CD8-positive, alpha-beta memory T cell (primary cell): Measurements from ENCODE around the gene RBM18. TPM values are rescaled to one million over a fixed set of nuclear protein-coding genes. Genes with fewer than 3 reads are reported as not detected.

Experiments
- CTCF ChIA-PET: fragments of 350-600 bp; sonication (Branson Sonifier 250); formaldehyde crosslinking; loops from one replicate; lab custom pipeline; 2021; ENCODE audit warnings: antibody characterized with exemption; lab: Charles Lee
- POLR2A ChIA-PET: fragments of 350-600 bp; sonication (Branson Sonifier 250); formaldehyde crosslinking; loops from one replicate; lab custom pipeline; 2021; ENCODE audit warnings: antibody characterized with exemption; lab: Charles Lee
- DNase-seq, 5 donors: peaks; one replicate each; pipeline versions ENCODE4 v3.0.0 to v3.0.0-alpha.2; 2020 to 2022; ENCODE audit warnings: mixed read lengths in 1 of 5
- H3K27ac ChIP-seq: one replicate; pipeline ENCODE4 v1.7.0; 2013; ENCODE audit warnings: low read depth, mild to moderate bottlenecking, low read length, moderate library complexity
- H3K27me3 ChIP-seq: 2 replicates; pipeline ENCODE4 v1.7.0; 2013; ENCODE audit warnings: low read length, mild to moderate bottlenecking; ENCODE audit not compliant: insufficient read depth, poor library complexity, severe bottlenecking
- H3K36me3 ChIP-seq: 2 replicates; pipeline ENCODE4 v1.7.0; 2013; ENCODE audit warnings: mild to moderate bottlenecking, low read length, moderate library complexity; ENCODE audit not compliant: insufficient read depth
- H3K4me1 ChIP-seq: 2 replicates; pipeline ENCODE4 v1.7.0; 2013; ENCODE audit warnings: mild to moderate bottlenecking, low read length, moderate library complexity; ENCODE audit not compliant: insufficient read depth
- H3K4me3 ChIP-seq: 2 replicates; pipeline ENCODE4 v1.7.0; 2013; ENCODE audit warnings: mild to moderate bottlenecking, low read length
- H3K9me3 ChIP-seq: 2 replicates; pipeline ENCODE4 v1.7.0; 2013; ENCODE audit warnings: mild to moderate bottlenecking, low read length
- H3K27ac Mint-ChIP-seq, 8 donors: one replicate each; pipeline ENCODE4 v1.8.0; 2020 to 2021; ENCODE audit warnings: mixed read lengths in 8 of 8, mild to moderate bottlenecking in 6 of 8, inconsistent platforms in 3 of 8, moderate library complexity in 3 of 8
- H3K27me3 Mint-ChIP-seq, 2 donors: one replicate each; pipeline ENCODE4 v1.8.0; 2020 to 2021; ENCODE audit warnings: mixed read lengths in 2 of 2, mild to moderate bottlenecking in 1 of 2, moderate library complexity in 1 of 2
- H3K36me3 Mint-ChIP-seq, 3 donors: one replicate each; pipeline ENCODE4 v1.8.0; 2020 to 2021; ENCODE audit warnings: mixed read lengths in 3 of 3, inconsistent platforms in 1 of 3, mild to moderate bottlenecking in 1 of 3
- H3K4me1 Mint-ChIP-seq, 3 donors: one replicate each; pipeline ENCODE4 v1.8.0; 2020 to 2021; ENCODE audit warnings: mixed read lengths in 3 of 3, inconsistent platforms in 1 of 3, mild to moderate bottlenecking in 1 of 3
- H3K4me3 Mint-ChIP-seq, 7 donors: one replicate each; pipeline ENCODE4 v1.8.0; 2020 to 2021; ENCODE audit warnings: mixed read lengths in 7 of 7, mild to moderate bottlenecking in 6 of 7, moderate library complexity in 4 of 7, inconsistent platforms in 2 of 7
- H3K9me3 Mint-ChIP-seq, 5 donors: one replicate each; pipeline ENCODE4 v1.8.0; 2020 to 2022; ENCODE audit warnings: mixed read lengths in 5 of 5, mild to moderate bottlenecking in 3 of 5, moderate library complexity in 2 of 5, inconsistent platforms in 1 of 5
- polyA plus RNA-seq: library from polyadenylated mRNA; unstranded; fragments of 300-500 nt; fragmentation: Illumina TruSeq; gene quantifications from one replicate; pipeline ENCODE4 v1.2.3, GENCODE V29; 2021
- total RNA-seq, 2 experiments: library from RNA; stranded (reverse); gene quantifications; one replicate each; pipeline ENCODE4 v1.2.3, GENCODE V29; 2021

The RBM18 gene
- total and polyA plus RNA-seq, 3 experiments from 2014 or later, result 26.2 to 37.4 (median 36.6) TPM

DNA sequence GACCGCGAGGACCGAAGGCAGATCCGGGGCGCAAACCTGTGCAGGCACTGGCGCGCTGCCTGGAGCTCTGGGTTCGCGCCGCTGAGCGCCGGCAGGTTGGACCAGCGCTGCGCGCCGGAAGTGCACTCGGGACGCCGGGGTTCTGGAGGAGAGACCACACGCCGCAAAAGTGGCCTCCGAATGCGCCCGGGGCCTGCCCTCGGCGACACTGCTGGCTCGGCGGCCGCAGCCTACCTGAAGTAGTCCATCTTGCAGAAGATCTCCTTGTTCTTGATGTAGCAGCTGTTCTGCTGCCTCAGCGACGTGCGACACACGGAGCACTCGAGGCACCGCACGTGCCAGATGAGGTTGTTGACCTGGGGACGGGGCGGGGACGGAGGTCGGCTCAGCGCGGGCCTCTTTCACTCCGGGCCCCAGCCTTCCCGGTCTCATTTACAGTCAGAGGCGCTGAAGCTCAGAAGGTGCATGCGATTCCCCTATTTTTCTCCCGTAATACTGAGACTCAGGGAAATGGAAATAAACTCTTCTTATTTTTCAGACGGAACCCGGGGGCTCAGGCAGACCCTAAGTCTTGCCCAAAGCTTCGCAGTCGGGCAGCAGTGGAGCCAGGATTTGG is 38.4 kb downstream of the RBM18 start:
- H3K36me3 Mint-ChIP-seq, result no peaks in the 10 kb centered on the region
- H3K36me3 ChIP-seq, result no peaks in the 10 kb centered on the region
- peaks cover 52 to 61% of the 10 kb centered on the region in 2 donors for H3K27me3 Mint-ChIP-seq
- H3K4me1 ChIP-seq, result no peaks in the 10 kb centered on the region
- peak overlapping the region in 2 of 7 donors; percentile 28 for H3K4me3 Mint-ChIP-seq
- ChIA-PET CTCF (no interaction called here), POLR2A (no interaction called here)
- H3K27me3 ChIP-seq, result peaks cover 28% of the 10 kb centered on the region
- no peak overlapping the region for H3K27ac ChIP-seq
- peaks cover 12 to 17% (median 14%) of the 10 kb centered on the region in 3 donors for H3K4me1 Mint-ChIP-seq
- no peaks in the 10 kb centered on the region for H3K9me3 ChIP-seq
- DNase-seq, result no peak
- H3K9me3 Mint-ChIP-seq, result no peaks in the 10 kb centered on the region
- H3K27ac Mint-ChIP-seq, result peak overlapping the region in 1 of 8 donors; percentile 26
- no peak overlapping the region for H3K4me3 ChIP-seq

DNA sequence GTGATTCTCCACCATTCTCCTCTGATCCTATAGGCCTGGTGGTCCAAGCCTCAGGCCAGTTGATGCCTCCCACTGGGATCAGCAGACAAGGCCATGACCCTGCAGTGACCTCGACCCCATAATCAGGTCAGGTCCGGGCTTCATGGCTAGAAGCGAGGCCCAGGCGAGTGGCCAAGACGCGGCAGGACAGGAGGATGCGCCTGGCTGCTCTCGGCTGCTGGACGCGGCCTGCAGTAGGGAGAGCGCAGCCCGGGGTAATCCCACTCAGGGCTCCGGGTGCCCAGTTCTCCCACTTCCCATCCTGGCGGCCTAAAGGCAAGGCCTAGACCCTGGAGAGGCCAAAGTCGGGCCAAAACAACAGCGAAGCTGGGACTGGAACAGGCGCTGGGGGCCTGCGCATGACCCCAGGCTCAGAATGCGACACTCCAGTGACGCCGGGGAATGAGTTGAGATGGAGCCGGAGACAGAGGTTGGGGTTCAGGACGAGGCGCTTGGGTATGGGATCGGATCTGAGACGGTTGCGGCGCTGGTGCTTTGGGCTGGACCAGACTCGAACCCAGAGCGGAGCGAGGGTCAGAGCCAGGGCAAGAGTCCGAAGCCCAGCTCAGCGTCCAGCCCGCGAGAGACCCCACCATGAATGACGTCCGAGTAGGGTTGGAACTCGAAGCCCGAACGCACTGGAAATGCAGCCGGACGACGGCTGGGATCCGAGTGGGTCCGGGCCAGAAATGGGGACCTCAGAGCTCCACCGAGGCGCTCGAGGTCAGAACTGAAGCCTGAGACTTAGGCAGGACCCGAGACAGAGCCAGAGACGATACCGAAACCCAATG is 39.1 kb downstream of the RBM18 start:
- no peak overlapping the region for H3K27ac Mint-ChIP-seq
- Histone ChIP-seq H3K4me1 (no peaks in the 10 kb centered on the region), H3K36me3 (no peaks in the 10 kb centered on the region), H3K9me3 (no peaks in the 10 kb centered on the region), H3K27me3 (peaks cover 32% of the 10 kb centered on the region), H3K27ac (no peak overlapping the region), H3K4me3 (no peak overlapping the region)
- no peaks in the 10 kb centered on the region for H3K9me3 Mint-ChIP-seq
- DNase-seq, result no peak
- peaks cover 12 to 21% (median 14%) of the 10 kb centered on the region in 3 donors for H3K4me1 Mint-ChIP-seq
- ChIA-PET CTCF (no interaction called here), POLR2A (no interaction called here)
- H3K36me3 Mint-ChIP-seq, result no peaks in the 10 kb centered on the region
- peaks cover 57 to 65% of the 10 kb centered on the region in 2 donors for H3K27me3 Mint-ChIP-seq
- peak overlapping the region in 4 of 7 donors; percentile 8 to 67 (median 20) for H3K4me3 Mint-ChIP-seq

DNA sequence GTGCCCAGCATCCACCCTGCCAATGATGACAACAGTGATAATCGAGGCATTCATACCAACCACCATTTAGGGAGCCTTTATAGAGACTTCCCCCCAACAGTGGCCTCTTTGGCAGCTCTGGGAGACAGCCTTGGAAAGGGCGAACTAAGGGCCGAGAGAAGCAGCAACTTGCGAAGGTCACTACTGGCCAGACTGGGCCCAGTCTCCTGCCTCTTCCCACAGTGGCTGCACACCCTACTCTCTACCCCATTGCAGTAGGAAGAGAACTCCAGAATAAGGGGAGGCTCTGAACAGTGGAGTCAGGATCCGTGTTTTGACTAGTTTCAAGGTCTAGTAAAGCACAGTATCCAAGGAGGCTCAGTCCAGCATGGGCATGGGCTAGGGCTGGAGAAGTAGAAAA is 41.2 kb downstream of the RBM18 start:
- Histone ChIP-seq H3K36me3 (no peaks in the 10 kb centered on the region), H3K27me3 (peaks cover 26% of the 10 kb centered on the region), H3K27ac (no peak overlapping the region), H3K4me1 (peaks cover 4% of the 10 kb centered on the region), H3K9me3 (no peaks in the 10 kb centered on the region), H3K4me3 (no peak overlapping the region)
- no peak for DNase-seq
- ChIA-PET POLR2A (no interaction called here), CTCF (no interaction called here)
- Mint-ChIP-seq H3K27ac (no peak overlapping the region), H3K27me3 (peaks cover 69 to 82% of the 10 kb centered on the region in 2 donors), H3K9me3 (no peaks in the 10 kb centered on the region), H3K36me3 (no peaks in the 10 kb centered on the region), H3K4me1 (peaks cover 21 to 40% (median 26%) of the 10 kb centered on the region in 3 donors), H3K4me3 (no peak overlapping the region)

DNA sequence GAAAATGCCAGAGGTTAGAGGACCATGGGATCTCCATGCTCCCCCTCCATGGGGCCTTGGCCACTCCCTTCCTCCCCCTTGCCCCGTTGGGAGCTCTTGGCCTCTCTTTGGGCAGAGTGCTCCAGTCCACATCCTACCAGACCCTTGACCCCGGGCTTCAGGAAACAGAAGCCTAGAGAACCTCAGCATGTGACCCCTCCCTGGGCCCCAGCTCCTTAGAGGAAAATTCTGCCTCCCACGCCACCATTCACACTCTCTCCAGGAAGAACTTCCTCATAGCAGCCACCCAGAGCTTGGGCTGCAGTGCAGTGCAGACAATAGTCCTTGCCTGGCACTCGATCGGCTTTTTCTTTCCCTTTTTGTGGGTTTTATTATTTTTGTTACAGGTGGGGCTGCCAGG is 41.8 kb downstream of the RBM18 start:
- no peak overlapping the region for H3K27ac Mint-ChIP-seq
- CTCF ChIA-PET, result no interaction called here

DNA sequence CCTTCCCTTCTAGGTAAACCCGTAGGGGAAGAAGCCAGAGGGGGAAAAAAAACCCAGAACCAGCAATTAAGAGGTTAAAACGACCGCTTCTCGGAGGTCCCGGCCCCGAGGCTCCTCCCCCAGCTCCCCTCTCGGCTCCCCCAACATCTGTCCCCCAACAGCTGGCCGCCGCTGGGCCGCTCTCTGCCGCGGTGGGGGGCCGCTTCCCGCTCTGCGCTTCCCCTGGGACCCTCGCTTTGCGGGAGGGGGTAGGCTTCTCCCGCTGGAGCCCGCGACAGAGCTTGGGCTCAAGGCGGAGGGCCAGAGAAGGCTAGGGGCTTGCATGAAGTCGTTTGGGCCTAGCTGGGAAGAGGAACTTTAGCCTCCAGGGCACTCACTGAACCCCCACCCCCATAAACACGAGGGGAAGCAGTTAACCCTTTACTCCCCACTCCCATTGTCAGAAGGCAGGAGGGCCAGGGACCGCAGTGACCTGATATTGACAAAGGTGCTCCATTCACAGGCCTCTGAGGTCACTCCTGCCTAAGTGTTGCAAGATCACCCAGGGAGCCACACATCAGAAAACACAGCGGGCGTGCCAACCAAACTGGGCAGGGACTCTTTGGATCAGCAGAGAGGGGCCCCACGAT is 43.3 kb downstream of the RBM18 start:
- Mint-ChIP-seq H3K36me3 (no peaks in the 10 kb centered on the region), H3K4me3 (no peak overlapping the region), H3K9me3 (no peaks in the 10 kb centered on the region), H3K27me3 (peaks cover 72 to 89% of the 10 kb centered on the region in 2 donors), H3K4me1 (peaks cover 21 to 38% (median 24%) of the 10 kb centered on the region in 3 donors), H3K27ac (no peak overlapping the region)
- POLR2A ChIA-PET, result no interaction called here
- Histone ChIP-seq H3K4me3 (no peak overlapping the region), H3K4me1 (peaks cover 7% of the 10 kb centered on the region), H3K9me3 (no peaks in the 10 kb centered on the region), H3K27me3 (peaks cover 26% of the 10 kb centered on the region), H3K36me3 (no peaks in the 10 kb centered on the region), H3K27ac (no peak overlapping the region)
- CTCF ChIA-PET, result interaction anchor here (0.9 kb wide), 1 partner anchor 10 kb away, joined by 3 read pairs; no protein-coding TSS in a partner anchor
- no peak for DNase-seq

More for the DNA sequence above, 41.8 kb downstream of the RBM18 start:
- POLR2A ChIA-PET, result no interaction called here
- Histone ChIP-seq H3K27me3 (peaks cover 26% of the 10 kb centered on the region), H3K27ac (no peak overlapping the region), H3K4me3 (no peak overlapping the region), H3K9me3 (no peaks in the 10 kb centered on the region), H3K36me3 (no peaks in the 10 kb centered on the region), H3K4me1 (peaks cover 7% of the 10 kb centered on the region)
- H3K4me3 Mint-ChIP-seq, result no peak overlapping the region
- DNase-seq, result no peak
- H3K36me3 Mint-ChIP-seq, result no peaks in the 10 kb centered on the region
- H3K27me3 Mint-ChIP-seq, result peaks cover 73 to 89% of the 10 kb centered on the region in 2 donors
- no peaks in the 10 kb centered on the region for H3K9me3 Mint-ChIP-seq
- H3K4me1 Mint-ChIP-seq, result peaks cover 27 to 46% (median 30%) of the 10 kb centered on the region in 3 donors

DNA sequence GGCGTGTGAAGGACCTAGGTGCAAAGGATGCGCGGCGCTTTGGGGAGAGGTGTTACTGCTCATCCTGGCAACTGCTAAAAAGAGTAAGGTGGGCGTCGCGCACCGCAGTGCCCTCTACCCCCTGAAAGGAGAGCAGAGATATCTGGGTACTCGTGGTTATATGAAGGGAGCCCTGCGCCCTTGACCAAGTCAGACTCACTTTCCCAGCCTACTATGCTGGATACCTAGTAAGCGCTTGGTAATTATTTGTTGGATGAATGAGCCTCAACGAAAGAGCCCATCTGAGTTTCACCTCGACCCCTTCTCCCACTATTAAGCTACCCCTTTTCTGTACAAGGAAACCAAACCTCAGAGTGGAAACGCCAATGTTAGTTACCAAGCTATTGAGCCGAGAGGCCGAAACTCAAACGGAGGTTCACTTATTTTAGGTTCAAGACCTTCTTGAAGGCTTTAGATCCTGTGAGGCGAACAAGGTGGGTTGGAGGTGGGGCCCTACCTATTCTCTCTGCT is 43.9 kb downstream of the RBM18 start:
- no peak for DNase-seq
- peaks cover 19 to 38% (median 22%) of the 10 kb centered on the region in 3 donors for H3K4me1 Mint-ChIP-seq
- Histone ChIP-seq H3K4me3 (no peak overlapping the region), H3K27ac (no peak overlapping the region), H3K36me3 (no peaks in the 10 kb centered on the region), H3K4me1 (peaks cover 7% of the 10 kb centered on the region), H3K9me3 (no peaks in the 10 kb centered on the region), H3K27me3 (peaks cover 26% of the 10 kb centered on the region)
- no peak overlapping the region for H3K27ac Mint-ChIP-seq
- H3K36me3 Mint-ChIP-seq, result no peaks in the 10 kb centered on the region
- no peaks in the 10 kb centered on the region for H3K9me3 Mint-ChIP-seq
- peaks cover 74 to 90% of the 10 kb centered on the region in 2 donors for H3K27me3 Mint-ChIP-seq
- H3K4me3 Mint-ChIP-seq, result peak overlapping the region in 2 of 7 donors; percentile 20 to 36
- ChIA-PET CTCF (no interaction called here), POLR2A (no interaction called here)

DNA sequence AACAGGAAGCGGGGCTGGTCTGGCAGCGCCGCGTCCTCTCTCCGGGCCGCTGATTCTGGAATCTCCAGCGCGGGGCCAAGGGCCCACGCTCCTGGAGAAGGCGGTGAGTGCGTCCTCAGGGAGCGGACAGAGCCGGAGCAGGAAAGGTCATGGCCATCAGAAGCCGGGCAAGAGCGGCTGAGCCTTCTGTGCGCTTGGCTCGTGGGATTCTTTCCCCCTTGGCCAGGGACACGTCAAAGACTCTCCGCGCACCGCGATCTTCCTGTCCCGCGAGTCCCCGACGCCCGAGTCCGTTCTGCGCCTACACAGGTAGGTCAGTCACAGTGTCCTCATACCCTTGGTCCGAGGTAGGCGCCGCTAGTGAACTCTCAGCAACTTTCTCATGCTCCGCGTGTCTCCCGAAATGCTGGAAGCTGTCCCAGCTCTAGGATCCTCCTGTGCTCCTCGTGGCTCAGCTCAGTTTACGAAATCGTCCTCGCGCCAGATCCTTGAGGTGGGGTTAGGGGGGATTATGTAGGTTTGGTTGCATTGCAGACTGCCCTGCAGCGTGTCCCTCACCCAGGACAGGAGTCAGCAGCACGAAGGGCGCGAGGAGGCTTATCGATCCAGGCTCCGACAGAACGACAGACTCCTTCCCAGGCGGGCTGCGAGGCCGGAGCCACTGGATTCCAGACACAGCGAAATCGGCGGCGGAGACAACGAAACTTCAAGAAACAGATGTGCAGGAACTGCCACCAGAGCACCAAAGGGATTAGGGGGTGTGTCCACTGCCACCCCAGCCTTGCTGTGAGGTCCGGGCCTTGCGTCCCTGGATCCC is 44.6 kb downstream of the RBM18 start:
- Histone ChIP-seq H3K36me3 (no peaks in the 10 kb centered on the region), H3K9me3 (no peaks in the 10 kb centered on the region), H3K4me1 (peaks cover 7% of the 10 kb centered on the region), H3K4me3 (no peak overlapping the region), H3K27me3 (peaks cover 29% of the 10 kb centered on the region), H3K27ac (no peak overlapping the region)
- DNase-seq, result no peak
- Mint-ChIP-seq H3K9me3 (no peaks in the 10 kb centered on the region), H3K4me1 (peaks cover 19 to 38% (median 22%) of the 10 kb centered on the region in 3 donors), H3K27ac (no peak overlapping the region), H3K4me3 (peak overlapping the region in 5 of 7 donors; percentile 58 to 72 (median 66)), H3K27me3 (peaks cover 72 to 90% of the 10 kb centered on the region in 2 donors), H3K36me3 (no peaks in the 10 kb centered on the region)
- ChIA-PET POLR2A (no interaction called here), CTCF (no interaction called here)
